SU-DHL-6 (cell line): ENCODE results near the gene NPW.

Source experiments
- H2AFZ ChIP-seq: fragments of 200-600 bp; sonication (generic); 2 replicates; pipeline ENCODE4 v1.6.1; 2014; ENCODE audit warnings: low read depth, mild to moderate bottlenecking, moderate library complexity, mixed read lengths, antibody characterized with exemption, low read length; ENCODE audit not compliant: severe bottlenecking
- H3F3A ChIP-seq: fragments of 200-600 bp; shearing (Covaris generic); 2 replicates; pipeline ENCODE4 v1.6.0; 2016; ENCODE audit warnings: antibody characterized with exemption, mild to moderate bottlenecking; ENCODE audit not compliant: insufficient read depth
- H3K27ac ChIP-seq: fragments of 200-600 bp; sonication (generic); 2 replicates; pipeline ENCODE4 v1.5.1; 2016; ENCODE audit warnings: low read depth, mild to moderate bottlenecking, low read length, moderate library complexity, mixed read lengths
- H3K27me3 ChIP-seq: fragments of 200-600 bp; sonication (generic), shearing (Covaris generic); 2 replicates; pipeline ENCODE4 v1.6.0; 2014; ENCODE audit warnings: mild to moderate bottlenecking, low read length
- H3K36me3 ChIP-seq: fragments of 200-600 bp; sonication (generic); 2 replicates; pipeline ENCODE4 v1.6.1; 2014; ENCODE audit warnings: mild to moderate bottlenecking, low read length, mixed read lengths
- H3K4me2 ChIP-seq: fragments of 300-600, 200-600 bp; shearing (Covaris generic), sonication (generic); 2 replicates; pipeline ENCODE4 v1.6.0; 2014; ENCODE audit warnings: low read length, low read depth, mild to moderate bottlenecking; ENCODE audit not compliant: poor library complexity, severe bottlenecking
- H3K4me3 ChIP-seq: fragments of 200-600 bp; sonication (generic); 2 replicates; pipeline ENCODE4 v1.5.1; 2014; ENCODE audit warnings: antibody characterized with exemption, low read length, mild to moderate bottlenecking, mixed read lengths; ENCODE audit not compliant: insufficient read depth, poor library complexity, severe bottlenecking
- H3K79me2 ChIP-seq: fragments of 200-600 bp; sonication (generic); 2 replicates; pipeline ENCODE4 v1.6.1; 2014; ENCODE audit warnings: mild to moderate bottlenecking, low read length, moderate library complexity; ENCODE audit not compliant: insufficient read depth
- H3K9ac ChIP-seq: fragments of 200-600 bp; sonication (generic); 2 replicates; pipeline ENCODE4 v1.7.0; 2014; ENCODE audit warnings: mild to moderate bottlenecking, low read length
- H3K9me2 ChIP-seq: fragments of 200-600 bp; sonication (generic); replicated peaks from 2 replicates; pipeline ENCODE4 v1.6.1; 2014; ENCODE audit warnings: low read length; ENCODE audit not compliant: insufficient read depth
- H3K9me3 ChIP-seq: fragments of 200-600 bp; sonication (generic); 2 replicates; pipeline ENCODE4 v1.6.1; 2014; ENCODE audit warnings: low read length, mixed read lengths; ENCODE audit not compliant: insufficient read depth
- H4K20me1 ChIP-seq: fragments of 200-600 bp; sonication (generic); 2 replicates; pipeline ENCODE4 v1.6.1; 2014; ENCODE audit warnings: low read depth, mild to moderate bottlenecking, antibody characterized with exemption, low read length, moderate library complexity, mixed read lengths
- CTCF ChIP-seq: fragments of 200-600 bp; sonication (generic); IDR thresholded peaks from one replicate; pipeline ENCODE4 v1.5.1; 2017; ENCODE audit warnings: antibody characterized with exemption, mild to moderate bottlenecking, low read length, moderate library complexity; ENCODE audit not compliant: insufficient read depth, poor library complexity, severe bottlenecking
- EZH2phosphoT487 ChIP-seq: fragments of 200-600 bp; sonication (generic), shearing (Covaris generic); conservative IDR thresholded peaks from 2 replicates; pipeline ENCODE4 v1.6.1; 2018; ENCODE audit warnings: mild to moderate bottlenecking, antibody characterized with exemption, low read length, moderate library complexity, mixed read lengths

The NPW gene

GRCh38 chr16:2001456-2002355 is 17.9 kb upstream of the NPW start:
- Histone ChIP-seq H3K27me3 (no peaks in the 10 kb centered on the region), H3K4me2 (no peak overlapping the region), H3K4me3 (no peak overlapping the region), H3K27ac (no peak overlapping the region), H2AFZ (no peak overlapping the region), H4K20me1 (no peaks in the 10 kb centered on the region; the same call in 1 of the 2 replicates), H3K79me2 (peaks cover 35% of the 10 kb centered on the region), H3K9me3 (no peaks in the 10 kb centered on the region), H3K9ac (no peak overlapping the region), H3F3A (0 out of 2 replicates have a peak, but pooled peaks cover 2% of the 10 kb centered on the region), H3K9me2 (no peaks in the 10 kb centered on the region), H3K36me3 (no peaks in the 10 kb centered on the region)
- TF ChIP-seq EZH2phosphoT487 = no peak
- TF ChIP-seq CTCF = no peak

GRCh38 chr16:2002406-2003230 is 17.0 kb upstream of the NPW start:
- Histone ChIP-seq H3K4me2 (no peak overlapping the region), H3K27ac (no peak overlapping the region), H3F3A (no peaks in the 10 kb centered on the region), H3K36me3 (no peaks in the 10 kb centered on the region), H3K9ac (no peak overlapping the region), H3K9me3 (no peaks in the 10 kb centered on the region), H3K9me2 (no peaks in the 10 kb centered on the region), H4K20me1 (no peaks in the 10 kb centered on the region; the same call in 1 of the 2 replicates), H3K27me3 (no peaks in the 10 kb centered on the region), H3K79me2 (peaks cover 44% of the 10 kb centered on the region), H2AFZ (no peak overlapping the region), H3K4me3 (no peak overlapping the region)
- TF ChIP-seq EZH2phosphoT487 (no peak), CTCF (no peak)

GRCh38 chr16:2003231-2003826 is 16.3 kb upstream of the NPW start:
- no peak overlapping the region for H3K4me2 ChIP-seq
- H3K27me3 ChIP-seq = no peaks in the 10 kb centered on the region
- H4K20me1 ChIP-seq = no peaks in the 10 kb centered on the region; the same call in 1 of the 2 replicates
- H3F3A ChIP-seq = 0 out of 2 replicates have a peak, but pooled peaks cover under 1% of the 10 kb centered on the region
- H3K4me3 ChIP-seq = no peak overlapping the region
- H2AFZ ChIP-seq = no peak overlapping the region
- H3K9ac ChIP-seq = no peak overlapping the region
- no peaks in the 10 kb centered on the region for H3K9me3 ChIP-seq
- no peak overlapping the region for H3K27ac ChIP-seq
- no peaks in the 10 kb centered on the region for H3K9me2 ChIP-seq
- no peak for TF ChIP-seq EZH2phosphoT487
- no peak for TF ChIP-seq CTCF
- no peaks in the 10 kb centered on the region for H3K36me3 ChIP-seq
- peaks cover 51% of the 10 kb centered on the region for H3K79me2 ChIP-seq
